Gastroesophageal sphincter (tissue), 3 donors: ENCODE data around the gene MZT2B.

Experiments used
- CTCF ChIP-seq, 4 experiments: fragments of 200-600 bp in 2 of 4; fragments of 450-650 bp in 2 of 4; sonication (generic) in 1 of 4; IDR thresholded peaks; one replicate each; pipeline ENCODE4 v1.5.1; 2017 to 2019; ENCODE audit warnings: antibody characterized with exemption in 4 of 4, mild to moderate bottlenecking in 2 of 4, moderate library complexity in 2 of 4
- EP300 ChIP-seq: sonication (generic); formaldehyde crosslinking; IDR thresholded peaks from one replicate; pipeline ENCODE4 v1.6.1; 2017; ENCODE audit warnings: antibody characterized with exemption, mild to moderate bottlenecking

DNA sequence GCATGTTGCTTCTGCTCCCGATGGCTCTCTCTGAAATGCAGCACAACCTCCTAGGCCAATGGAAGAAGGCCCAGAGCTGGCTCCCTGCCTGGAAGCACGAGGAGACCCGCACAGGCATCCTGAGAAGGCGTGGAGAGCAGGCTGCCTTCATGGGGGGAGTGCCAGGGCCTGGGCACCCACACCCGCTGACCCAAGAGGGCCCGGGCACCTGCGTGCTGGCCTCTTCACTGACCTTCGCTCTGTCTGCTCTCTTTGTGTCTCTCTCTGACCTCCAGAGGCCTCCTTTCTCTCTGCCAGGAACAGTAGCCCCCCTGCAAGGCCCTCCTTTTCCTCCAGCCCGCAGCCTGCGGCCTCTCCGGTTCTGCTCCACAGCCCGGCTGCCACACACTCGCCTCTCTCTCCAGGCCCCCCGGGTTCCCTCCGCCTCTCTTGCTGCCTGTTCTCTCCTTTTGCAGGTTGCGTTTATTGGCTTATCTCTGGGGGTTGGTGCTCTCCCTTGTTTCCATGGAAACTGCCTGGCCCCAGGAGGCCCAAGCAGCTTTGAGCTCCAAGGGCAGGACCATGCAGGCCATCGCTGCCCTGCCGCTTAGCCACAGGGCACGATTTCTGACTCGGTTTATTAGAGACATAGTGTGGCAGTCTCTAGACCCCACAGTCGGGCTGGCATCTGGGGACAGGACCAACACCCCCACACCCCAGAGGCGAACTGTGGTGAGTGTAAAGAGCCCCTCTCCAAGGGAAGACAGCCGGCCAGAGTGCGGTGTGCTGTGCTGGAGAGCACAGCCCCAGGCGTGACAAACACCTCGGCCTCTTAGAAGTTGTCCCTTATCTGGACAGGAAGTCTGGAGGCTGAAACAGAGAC, 1.7 kb downstream of the MZT2B start:
- TF ChIP-seq CTCF (IDR thresholded peaks at IDR 0.05) (no peak), EP300 (no peak)
